Measurements from ENCODE around the gene NELFCD. TPM values are rescaled to one million over a fixed set of nuclear protein-coding genes. Genes with fewer than 3 reads are reported as not detected.
"Not testable (repeated sequence)": the region's sequence is repeated elsewhere in the genome, so short reads cannot be mapped to it uniquely, and the experiment has no call there.

NELFCD gene
- 51.1 TPM for polyA plus RNA-seq (2012; ENCODE audit: missing spikeins)

- TF ChIP-seq POLR2A (IDR thresholded peaks at IDR 0.05; ENCODE audit: low read depth, low read length) (peak; percentile 93), TAF1 (IDR thresholded peaks at IDR 0.05; ENCODE audit: borderline replicate concordance, low read depth, low read length) (peak; percentile 19; the same call in 1 of the 2 replicates), POLR2AphosphoS5 (IDR thresholded peaks at IDR 0.05; ENCODE audit: low read depth, low read length) (peak; percentile 88)
- FAIRE-seq = peak; percentile 78
- peak; percentile 97 for DNase-seq (ENCODE audit: insufficient read length)
Measured at GRCh38 chr20:58980711-58981627, at the start of gene NELFCD. Gene NELFCD, plus strand, starts transcription at chr20:58981256. Its CDS starts 54 bp downstream, at chr20:58981310.

- no peak for FAIRE-seq
- TF ChIP-seq TAF1 (IDR thresholded peaks at IDR 0.05; ENCODE audit: borderline replicate concordance, low read depth, low read length) (no peak), POLR2AphosphoS5 (IDR thresholded peaks at IDR 0.05; ENCODE audit: low read depth, low read length) (no peak), POLR2A (IDR thresholded peaks at IDR 0.05; ENCODE audit: low read depth, low read length) (no peak)
- no peak for DNase-seq (ENCODE audit: insufficient read length)
Measured at GRCh38 chr20:58932170-58932569, 48.9 kb upstream of the NELFCD start.

- FAIRE-seq = no peak
- TF ChIP-seq POLR2A (IDR thresholded peaks at IDR 0.05; ENCODE audit: low read depth, low read length) = no peak
- TF ChIP-seq TAF1 (IDR thresholded peaks at IDR 0.05; ENCODE audit: borderline replicate concordance, low read depth, low read length) = no peak
- no peak for TF ChIP-seq POLR2AphosphoS5 (IDR thresholded peaks at IDR 0.05; ENCODE audit: low read depth, low read length)
- DNase-seq (ENCODE audit: insufficient read length) = no peak
Measured at GRCh38 chr20:58938078-58938477, 43.0 kb upstream of the NELFCD start.

- TF ChIP-seq POLR2AphosphoS5 (IDR thresholded peaks at IDR 0.05; ENCODE audit: low read depth, low read length) (no peak), TAF1 (IDR thresholded peaks at IDR 0.05; ENCODE audit: borderline replicate concordance, low read depth, low read length) (no peak), POLR2A (IDR thresholded peaks at IDR 0.05; ENCODE audit: low read depth, low read length) (no peak)
- FAIRE-seq (no peak), DNase-seq (ENCODE audit: insufficient read length) (no peak)
Measured at GRCh38 chr20:58938541-58938940, 42.5 kb upstream of the NELFCD start.

GRCh38 chr20:58941471-58941870 lies 39.6 kb upstream of the NELFCD start:
- no peak for TF ChIP-seq TAF1 (IDR thresholded peaks at IDR 0.05; ENCODE audit: borderline replicate concordance, low read depth, low read length)
- no peak for TF ChIP-seq POLR2A (IDR thresholded peaks at IDR 0.05; ENCODE audit: low read depth, low read length)
- no peak for TF ChIP-seq POLR2AphosphoS5 (IDR thresholded peaks at IDR 0.05; ENCODE audit: low read depth, low read length)
- DNase-seq (ENCODE audit: insufficient read length) (no peak), FAIRE-seq (no peak)

- DNase-seq (ENCODE audit: insufficient read length) (no peak), FAIRE-seq (no peak)
- no peak for TF ChIP-seq POLR2AphosphoS5 (IDR thresholded peaks at IDR 0.05; ENCODE audit: low read depth, low read length)
- TF ChIP-seq POLR2A (IDR thresholded peaks at IDR 0.05; ENCODE audit: low read depth, low read length) = no peak
- TF ChIP-seq TAF1 (IDR thresholded peaks at IDR 0.05; ENCODE audit: borderline replicate concordance, low read depth, low read length) = no peak
Measured at GRCh38 chr20:58942549-58942948, 38.5 kb upstream of the NELFCD start.

- DNase-seq (ENCODE audit: insufficient read length) (no peak), FAIRE-seq (no peak)
- TF ChIP-seq POLR2AphosphoS5 (IDR thresholded peaks at IDR 0.05; ENCODE audit: low read depth, low read length) = no peak
- TF ChIP-seq POLR2A (IDR thresholded peaks at IDR 0.05; ENCODE audit: low read depth, low read length) = no peak
- no peak for TF ChIP-seq TAF1 (IDR thresholded peaks at IDR 0.05; ENCODE audit: borderline replicate concordance, low read depth, low read length)
Measured at GRCh38 chr20:58944610-58945009, 36.4 kb upstream of the NELFCD start.

GRCh38 chr20:58945965-58946631 lies 35.0 kb upstream of the NELFCD start:
- DNase-seq (ENCODE audit: insufficient read length) (no peak), FAIRE-seq (no peak)
- TF ChIP-seq TAF1 (IDR thresholded peaks at IDR 0.05; ENCODE audit: borderline replicate concordance, low read depth, low read length) = no peak
- TF ChIP-seq POLR2AphosphoS5 (IDR thresholded peaks at IDR 0.05; ENCODE audit: low read depth, low read length) = no peak
- TF ChIP-seq POLR2A (IDR thresholded peaks at IDR 0.05; ENCODE audit: low read depth, low read length) = no peak

GRCh38 chr20:58947797-58948388 lies 33.2 kb upstream of the NELFCD start:
- FAIRE-seq; DNase-seq (ENCODE audit: insufficient read length): not testable (repeated sequence)

GRCh38 chr20:58950603-58951002 lies 30.5 kb upstream of the NELFCD start:
- DNase-seq (ENCODE audit: insufficient read length) (no peak), FAIRE-seq (no peak)
- no peak for TF ChIP-seq TAF1 (IDR thresholded peaks at IDR 0.05; ENCODE audit: borderline replicate concordance, low read depth, low read length)
- no peak for TF ChIP-seq POLR2AphosphoS5 (IDR thresholded peaks at IDR 0.05; ENCODE audit: low read depth, low read length)
- TF ChIP-seq POLR2A (IDR thresholded peaks at IDR 0.05; ENCODE audit: low read depth, low read length) = no peak

- no peak for DNase-seq (ENCODE audit: insufficient read length)
- TF ChIP-seq TAF1 (IDR thresholded peaks at IDR 0.05; ENCODE audit: borderline replicate concordance, low read depth, low read length) = no peak
- no peak for TF ChIP-seq POLR2A (IDR thresholded peaks at IDR 0.05; ENCODE audit: low read depth, low read length)
- TF ChIP-seq POLR2AphosphoS5 (IDR thresholded peaks at IDR 0.05; ENCODE audit: low read depth, low read length) = no peak
- FAIRE-seq = no peak
Measured at GRCh38 chr20:58953050-58953449, 28.0 kb upstream of the NELFCD start.
